HL-60 (cell line): Measurements from ENCODE around the gene GSTT2.

ENCODE experiments used
- DNase-seq, 2 experiments: peaks; one replicate each; pipeline ENCODE4 v3.0.0-alpha.2; 2010 to 2020; ENCODE audit warnings: low read depth in 1 of 2, low spot score in 1 of 2
- H3K27ac ChIP-seq: fragments of 250-450 bp; sonication (Bioruptor Pico); replicated peaks from 2 replicates; pipeline ENCODE4 v1.5.1; 2020; ENCODE audit warnings: mild to moderate bottlenecking, moderate library complexity
- H3K27me3 ChIP-seq: fragments of 250-450 bp; sonication (Bioruptor Pico); 2 replicates; pipeline ENCODE4 v1.5.1; 2021; ENCODE audit warnings: mild to moderate bottlenecking, moderate library complexity; ENCODE audit not compliant: insufficient read depth, poor library complexity, severe bottlenecking
- H3K4me3 ChIP-seq: replicated peaks from 2 replicates; pipeline ENCODE4 v1.5.1; 2011; ENCODE audit warnings: mild to moderate bottlenecking, control low read depth, low read length; ENCODE audit not compliant: insufficient read depth
- CTCF ChIP-seq: IDR thresholded peaks from one replicate; pipeline ENCODE4 v1.5.1; 2011; ENCODE audit warnings: low read length, control low read depth, inconsistent platforms; ENCODE audit not compliant: insufficient read depth
- GABPA ChIP-seq: IDR thresholded peaks from 2 replicates; pipeline ENCODE4 v1.6.1; 2012; ENCODE audit warnings: low read depth
- POLR2AphosphoS5 ChIP-seq: IDR thresholded peaks from 2 replicates; pipeline ENCODE4 v1.6.1; 2012; ENCODE audit warnings: low read depth
- REST ChIP-seq: IDR thresholded peaks from 2 replicates; pipeline ENCODE4 v1.6.1; 2012; ENCODE audit warnings: low read depth; ENCODE audit not compliant: insufficient replicate concordance
- SPI1 ChIP-seq: IDR thresholded peaks from 2 replicates; pipeline ENCODE4 v1.6.1; 2012; ENCODE audit warnings: low read depth, mild to moderate bottlenecking, borderline replicate concordance

Gene GSTT2

GRCh38 chr22:24010018-24010391 lies 30.1 kb downstream of the GSTT2 start:
- H3K4me3 ChIP-seq: no peak overlapping the region
- TF ChIP-seq GABPA (no peak), REST (no peak), POLR2AphosphoS5 (no peak), SPI1 (no peak), CTCF (no peak)
- no peak overlapping the region for H3K27ac ChIP-seq
- no peaks in the 10 kb centered on the region for H3K27me3 ChIP-seq
- DNase-seq: no peak

GRCh38 chr22:24011735-24012068 lies 31.8 kb downstream of the GSTT2 start:
- Histone ChIP-seq H3K27me3 (no peaks in the 10 kb centered on the region), H3K27ac (peak overlapping the region; percentile 85), H3K4me3 (peak overlapping the region; percentile 91)
- no peak for DNase-seq
- TF ChIP-seq GABPA (no peak), SPI1 (no peak), REST (no peak), CTCF (no peak), POLR2AphosphoS5 (no peak)

- Histone ChIP-seq H3K27ac (no peak overlapping the region), H3K4me3 (no peak overlapping the region), H3K27me3 (no peaks in the 10 kb centered on the region)
- DNase-seq: no peak
- no peak for TF ChIP-seq GABPA
- TF ChIP-seq SPI1: no peak
- TF ChIP-seq POLR2AphosphoS5: no peak
- no peak for TF ChIP-seq REST
- no peak for TF ChIP-seq CTCF
Measured at GRCh38 chr22:24016156-24016555, 36.2 kb downstream of the GSTT2 start.
